Nephron (organoid): ENCODE measurements around the gene SIRT4.

Source experiments
- H3K27ac Mint-ChIP-seq, 3 experiments: 2 replicates each; pipeline ENCODE4 v1.8.0; 2020; ENCODE audit warnings: mixed read lengths in 3 of 3, mild to moderate bottlenecking in 2 of 3, moderate library complexity in 1 of 3
- H3K27me3 Mint-ChIP-seq: 2 replicates; pipeline ENCODE4 v1.8.0; 2021; ENCODE audit warnings: low read depth, mild to moderate bottlenecking, moderate library complexity, mixed read lengths
- H3K36me3 Mint-ChIP-seq: 2 replicates; pipeline ENCODE4 v1.8.0; 2020; ENCODE audit warnings: low read depth, mixed read lengths
- H3K4me1 Mint-ChIP-seq: 2 replicates; pipeline ENCODE4 v1.8.0; 2020; ENCODE audit warnings: mixed read lengths
- H3K4me3 Mint-ChIP-seq, 3 experiments: 2 replicates each; pipeline ENCODE4 v1.8.0; 2020; ENCODE audit warnings: mild to moderate bottlenecking in 3 of 3, mixed read lengths in 3 of 3, moderate library complexity in 2 of 3
- H3K9me3 Mint-ChIP-seq: 2 replicates; pipeline ENCODE4 v1.8.0; 2020; ENCODE audit warnings: mixed read lengths
- CTCF ChIP-seq, 3 experiments: fragments of 200-600 bp; sonication (generic); IDR thresholded peaks; one replicate each; pipeline ENCODE4 v1.5.0; 2021; ENCODE audit warnings: antibody characterized with exemption in 3 of 3; ENCODE audit not compliant: unreplicated experiment in 3 of 3

Gene SIRT4

GRCh38 chr12:120287491-120287890 lies 14.6 kb upstream of the SIRT4 start:
- TF ChIP-seq CTCF (IDR thresholded peaks at IDR 0.05; ENCODE audit: unreplicated experiment in 3 of 3) = no peak
- Mint-ChIP-seq H3K27ac (no peak overlapping the region), H3K27me3 (peaks cover 3% of the 10 kb centered on the region), H3K9me3 (no peaks in the 10 kb centered on the region), H3K4me1 (no peaks in the 10 kb centered on the region), H3K36me3 (no peaks in the 10 kb centered on the region), H3K4me3 (no peak overlapping the region)

DNA sequence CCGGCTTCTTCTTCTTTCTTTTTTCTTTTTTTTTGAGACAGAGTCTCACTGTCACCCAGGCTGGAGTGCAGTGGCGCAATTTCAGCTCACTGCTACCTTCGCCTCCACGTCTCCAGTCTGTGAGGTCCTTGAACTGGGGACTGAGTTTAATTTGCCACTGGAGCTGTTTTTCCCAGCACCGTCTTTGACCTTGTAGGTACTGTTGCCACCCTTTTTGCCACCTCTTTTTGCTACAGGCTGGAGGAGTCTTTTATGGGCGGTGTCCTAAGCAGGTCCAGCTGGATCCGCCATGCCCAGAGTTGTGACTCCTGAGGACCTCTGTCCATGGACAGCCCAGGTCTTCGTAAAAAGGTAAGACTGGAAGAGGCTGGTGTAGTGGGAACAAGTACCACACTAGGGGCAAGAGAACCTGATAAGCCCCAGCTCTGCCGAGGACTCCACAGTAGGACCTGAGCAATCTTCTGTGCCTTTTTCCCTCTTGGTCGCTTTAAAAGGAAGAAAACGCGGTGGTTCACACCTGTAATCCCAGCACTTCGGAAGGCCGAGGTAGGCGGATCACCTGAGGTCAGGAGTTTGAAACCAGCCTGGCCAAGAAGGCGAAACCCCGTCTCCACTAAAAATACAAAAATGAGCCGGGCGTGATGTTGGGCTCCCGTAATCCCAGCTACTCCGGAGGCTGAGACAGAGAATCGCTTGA lies 11.4 kb upstream of the SIRT4 start:
- no peak for TF ChIP-seq CTCF (IDR thresholded peaks at IDR 0.05; ENCODE audit: unreplicated experiment in 3 of 3)
- Mint-ChIP-seq H3K36me3 (no peaks in the 10 kb centered on the region), H3K27me3 (no peaks in the 10 kb centered on the region), H3K9me3 (no peaks in the 10 kb centered on the region), H3K4me1 (no peaks in the 10 kb centered on the region), H3K27ac (no peak overlapping the region), H3K4me3 (peak overlapping the region in 1 of 3 experiments; percentile 73)

- TF ChIP-seq CTCF (IDR thresholded peaks at IDR 0.05; ENCODE audit: unreplicated experiment in 3 of 3) = no peak
Observed at GRCh38 chr12:120292411-120292660, 9.8 kb upstream of the SIRT4 start.

DNA sequence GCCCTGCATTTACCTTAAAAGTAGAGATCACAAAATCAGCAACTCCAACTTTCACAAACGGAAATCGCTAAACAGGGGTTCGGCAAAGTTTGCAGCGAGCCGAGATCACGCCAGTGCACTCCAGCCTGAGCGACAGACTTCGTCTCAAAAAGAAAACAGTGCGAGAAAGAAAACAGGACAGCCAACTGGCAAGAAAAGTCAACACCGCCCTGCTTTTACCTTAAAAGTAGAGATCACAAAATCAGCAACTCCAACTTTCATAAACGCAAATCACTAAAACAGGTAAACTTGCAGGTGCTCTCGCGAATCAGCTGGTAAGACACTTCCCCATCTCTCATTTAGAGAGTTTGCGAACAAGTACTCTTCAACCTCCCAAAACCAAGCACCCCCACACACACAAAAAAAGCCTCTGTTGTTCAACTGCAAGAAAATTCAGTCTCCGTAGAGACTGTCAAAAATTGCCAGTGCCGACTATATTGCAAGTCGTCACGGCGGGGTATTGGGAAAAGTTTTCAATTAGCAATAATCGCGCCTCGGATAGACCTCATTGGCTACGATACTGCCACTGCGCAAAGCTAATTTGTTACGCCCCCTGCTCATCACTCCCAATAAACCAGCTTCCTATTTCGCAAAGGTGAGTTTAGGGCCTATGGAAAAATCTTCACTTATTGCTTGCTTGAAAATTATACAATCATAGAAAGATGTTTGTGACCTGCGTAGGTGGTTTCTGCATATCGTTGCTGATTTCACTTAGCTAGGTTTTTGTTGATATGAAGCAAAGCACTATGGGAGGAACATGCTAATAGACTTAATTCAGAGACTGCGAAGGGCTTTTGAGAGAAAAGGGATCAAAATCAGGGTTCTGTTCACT lies 9.2 kb upstream of the SIRT4 start, which contains the start of gene RNU4-1:
RNU4-1 (minus strand) TSS at position 577 of the 871 bp plus-strand sequence.
- peak within 1 kb of the TSS in 1 of 3 experiments; percentile 5 for H3K4me3 Mint-ChIP-seq
- no peaks in the 10 kb centered on the region for H3K27me3 Mint-ChIP-seq
- no peaks in the 10 kb centered on the region for H3K9me3 Mint-ChIP-seq
- no peaks in the 10 kb centered on the region for H3K4me1 Mint-ChIP-seq
- no peak for TF ChIP-seq CTCF (IDR thresholded peaks at IDR 0.05; ENCODE audit: unreplicated experiment in 3 of 3)
- H3K27ac Mint-ChIP-seq = no peak within 1 kb of the TSS
- H3K36me3 Mint-ChIP-seq = no peaks in the 10 kb centered on the region

More at GRCh38 chr12:120292411-120292660, 9.8 kb upstream of the SIRT4 start:
- Mint-ChIP-seq H3K27ac (no peak overlapping the region), H3K9me3 (no peaks in the 10 kb centered on the region), H3K27me3 (no peaks in the 10 kb centered on the region), H3K4me1 (no peaks in the 10 kb centered on the region), H3K36me3 (no peaks in the 10 kb centered on the region), H3K4me3 (no peak overlapping the region)

DNA sequence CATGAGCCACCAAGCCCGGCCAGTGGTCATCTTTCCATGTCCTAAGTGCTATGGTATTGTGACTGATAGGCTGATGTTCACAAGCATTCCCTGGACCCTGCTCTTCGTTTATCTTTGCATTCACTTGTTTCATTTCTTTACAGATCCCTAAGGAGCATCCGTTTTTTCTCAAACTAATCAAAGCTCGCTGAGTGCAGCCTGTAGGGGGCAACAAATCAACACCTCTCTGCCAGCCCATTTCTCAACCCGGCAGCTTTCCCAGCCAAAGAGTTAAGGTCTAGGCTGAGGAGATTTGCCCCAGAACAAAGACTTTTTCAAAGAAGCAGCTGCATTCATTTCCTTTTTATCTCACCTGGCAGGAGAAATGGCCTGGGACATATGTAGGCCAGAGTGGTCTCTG lies 12.1 kb downstream of the SIRT4 start:
- H3K4me3 Mint-ChIP-seq = no peak overlapping the region
- no peaks in the 10 kb centered on the region for H3K9me3 Mint-ChIP-seq
- no peak overlapping the region for H3K27ac Mint-ChIP-seq
- H3K36me3 Mint-ChIP-seq = no peaks in the 10 kb centered on the region
- H3K4me1 Mint-ChIP-seq = peaks cover 14% of the 10 kb centered on the region
- H3K27me3 Mint-ChIP-seq = no peaks in the 10 kb centered on the region
- TF ChIP-seq CTCF (IDR thresholded peaks at IDR 0.05; ENCODE audit: unreplicated experiment in 3 of 3) = peak in 1 of 3 experiments; percentile 10
